Kidney glomerular epithelial cell (primary cell): ENCODE results near the gene GUCY2F.
A peak's percentile ranks its signal among the peaks of the same experiment; 100 is the strongest.

Source experiments
- DNase-seq: peaks from one replicate; lab custom pipeline; 2025; lab: John Stamatoyannopoulos, UW

GUCY2F gene

GRCh38 chrX:109481986-109482385 lies at the start of gene GUCY2F:
Gene GUCY2F (minus strand): TSS chrX:109482086. CDS start chrX:109475936, 6,150 bp downstream.
- DNase-seq, result no peak

GRCh38 chrX:109519001-109519400 lies 37.1 kb upstream of the GUCY2F start:
- DNase-seq, result no peak

GRCh38 chrX:109511113-109511512 lies 29.2 kb upstream of the GUCY2F start:
- no peak for DNase-seq

DNA sequence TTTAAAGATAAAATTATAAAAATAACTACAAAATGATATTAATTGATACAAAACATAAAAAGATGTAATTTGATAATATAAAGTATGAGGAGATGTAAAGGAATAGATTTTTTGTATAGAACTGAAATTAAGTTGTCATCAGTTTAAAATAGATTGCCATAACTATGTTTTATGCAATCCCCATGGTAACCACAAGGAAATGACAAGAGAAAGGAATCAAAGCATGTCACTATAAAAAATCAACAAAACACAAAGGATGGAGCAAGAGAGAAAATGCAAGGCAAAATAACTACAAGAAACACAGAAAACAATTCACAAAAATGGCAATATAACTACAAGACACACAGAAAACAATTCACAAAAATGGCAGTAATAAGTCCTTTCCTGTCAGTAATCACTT lies 27.0 kb upstream of the GUCY2F start:
- DNase-seq, result no peak

DNA sequence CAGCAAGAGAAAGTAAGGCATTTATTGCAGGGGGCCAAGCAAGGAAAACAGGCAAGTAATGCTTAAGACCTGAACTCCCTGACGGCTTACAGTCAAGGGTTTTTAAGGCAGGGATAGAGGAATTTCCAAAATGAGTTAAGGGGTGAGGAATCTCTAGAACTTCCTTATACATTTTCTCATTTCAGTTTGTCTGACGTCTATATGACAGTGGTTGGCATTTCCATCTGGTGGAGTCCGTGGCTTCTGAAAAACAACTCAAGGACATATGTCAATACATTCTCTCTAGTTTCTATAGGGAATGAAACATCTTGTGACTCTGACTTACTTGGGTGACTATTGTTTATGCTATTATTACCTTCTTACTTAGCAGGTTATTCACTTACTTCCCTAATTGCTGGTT lies 19.3 kb upstream of the GUCY2F start:
- DNase-seq, result no peak

DNA sequence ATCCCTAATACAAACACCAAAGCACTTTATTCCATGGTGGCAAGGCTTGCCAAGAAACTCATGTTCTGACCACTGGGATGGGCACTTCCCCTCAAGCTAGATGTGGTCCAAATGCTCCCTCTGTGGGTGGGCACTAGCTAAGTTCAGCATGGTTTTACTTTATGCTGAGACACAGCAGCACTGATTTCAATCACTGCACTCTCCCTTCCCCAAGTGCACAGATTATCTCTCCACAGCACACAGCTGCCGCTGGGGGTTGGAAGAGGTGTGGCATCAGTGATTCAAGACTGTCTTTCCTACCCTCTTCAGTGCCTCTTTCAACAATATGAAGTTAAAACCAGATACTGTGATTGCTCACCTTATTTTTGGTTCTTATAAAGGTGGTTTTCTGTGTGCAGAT lies 16.5 kb upstream of the GUCY2F start:
- DNase-seq, result no peak

GRCh38 chrX:109489174-109489573 lies 7.3 kb upstream of the GUCY2F start:
- DNase-seq, result no peak

DNA sequence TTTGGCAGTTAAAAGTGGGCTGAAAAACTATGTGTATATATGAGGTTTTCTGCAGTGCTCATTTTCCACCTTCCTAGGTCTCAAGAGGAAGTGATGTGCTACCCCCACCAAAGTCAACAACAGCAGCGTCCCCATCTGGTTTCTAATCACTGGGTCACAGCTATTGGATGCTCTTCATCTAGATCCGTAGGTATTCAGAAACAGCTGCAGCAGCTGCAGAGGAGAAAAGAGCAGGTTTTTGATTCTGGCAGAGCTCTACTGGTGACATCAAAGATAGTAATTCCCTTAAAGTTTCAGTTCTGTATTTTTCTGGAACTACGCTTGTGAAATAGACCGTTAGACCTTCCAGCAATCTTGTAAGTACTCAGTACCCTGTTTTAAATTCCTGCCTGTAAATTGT lies 5.8 kb upstream of the GUCY2F start:
- DNase-seq, result no peak

- peak; percentile 27 for DNase-seq
Measured at GRCh38 chrX:109485470-109486340, 3.8 kb upstream of the GUCY2F start.

DNA sequence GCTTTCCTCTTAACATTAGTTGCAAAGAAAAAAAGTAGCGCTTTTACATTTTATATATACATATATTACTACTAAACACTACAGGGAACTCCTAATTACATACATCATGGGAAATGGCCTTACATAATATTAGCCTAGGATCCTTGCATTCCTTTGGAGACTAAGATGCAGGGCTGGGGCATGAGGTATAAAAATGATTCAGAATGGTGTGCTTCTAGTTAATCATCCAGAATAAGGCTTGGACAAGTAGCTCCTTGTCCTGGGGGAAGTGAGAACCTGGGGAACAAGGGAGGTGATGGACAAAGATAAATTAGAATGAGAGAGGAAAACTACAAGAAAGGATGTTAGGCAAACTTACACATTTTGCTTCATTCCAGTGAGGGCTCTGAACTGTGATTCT lies 3.0 kb upstream of the GUCY2F start:
- DNase-seq, result no peak

DNA sequence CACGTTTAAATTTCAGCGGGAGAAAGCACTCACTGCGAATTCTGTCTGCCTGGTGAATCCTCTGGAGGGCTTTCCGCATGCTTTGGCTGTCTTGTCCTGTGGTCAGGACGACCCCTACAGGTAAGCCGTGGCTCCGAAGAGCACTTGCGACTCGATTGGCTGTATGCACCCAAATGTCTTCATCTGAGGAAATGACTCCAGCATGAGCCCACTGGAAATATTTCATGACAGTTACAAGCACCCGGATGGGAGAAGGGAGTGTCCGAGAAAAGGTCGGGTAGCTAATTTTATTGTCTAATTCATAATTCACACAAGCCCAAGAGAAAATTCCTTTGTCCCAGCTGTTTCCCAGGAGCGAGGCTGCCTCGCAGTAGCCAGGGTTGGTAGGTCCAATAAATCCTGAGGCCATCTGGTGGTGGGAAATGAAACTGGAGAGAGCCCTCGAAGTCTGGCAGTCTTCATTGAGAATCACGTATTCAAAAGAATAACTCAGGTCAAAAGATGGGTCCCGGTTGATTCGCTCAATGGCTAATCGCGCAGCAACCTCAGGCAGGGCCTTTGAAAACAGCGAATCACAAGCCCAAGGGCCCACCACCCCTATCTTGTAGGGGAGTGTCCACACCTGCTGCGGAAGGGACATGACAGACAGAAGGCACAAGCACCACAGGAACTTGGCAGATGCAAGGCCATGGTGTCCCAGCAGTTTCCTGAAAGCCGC lies 6.6 kb downstream of the GUCY2F start:
- peak; percentile 52 for DNase-seq

GRCh38 chrX:109472939-109473735 lies 8.7 kb downstream of the GUCY2F start:
- DNase-seq, result peak; percentile 53

GRCh38 chrX:109464231-109464630 lies 17.7 kb downstream of the GUCY2F start:
- no peak for DNase-seq

DNA sequence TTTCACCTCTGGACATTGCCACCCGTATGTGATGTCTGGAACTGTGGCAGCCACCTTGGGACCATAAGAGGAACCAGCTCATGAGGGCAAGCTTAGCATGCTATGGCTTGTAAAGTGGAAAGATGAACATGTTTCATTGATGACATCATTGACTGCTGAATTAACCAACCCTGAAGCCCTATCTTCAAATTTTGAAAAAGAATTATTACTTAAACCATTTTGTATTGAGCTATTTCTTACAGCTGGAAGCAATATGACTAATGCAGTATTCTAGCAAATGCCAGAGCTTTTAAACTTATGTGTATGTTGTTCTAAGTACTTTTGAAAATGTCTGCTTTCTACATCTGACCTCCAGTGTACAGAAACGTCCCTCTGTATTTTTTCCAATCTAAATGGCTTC lies 18.1 kb downstream of the GUCY2F start:
- DNase-seq, result no peak

- DNase-seq, result no peak
Measured at GRCh38 chrX:109448282-109448938, 33.5 kb downstream of the GUCY2F start.

DNA sequence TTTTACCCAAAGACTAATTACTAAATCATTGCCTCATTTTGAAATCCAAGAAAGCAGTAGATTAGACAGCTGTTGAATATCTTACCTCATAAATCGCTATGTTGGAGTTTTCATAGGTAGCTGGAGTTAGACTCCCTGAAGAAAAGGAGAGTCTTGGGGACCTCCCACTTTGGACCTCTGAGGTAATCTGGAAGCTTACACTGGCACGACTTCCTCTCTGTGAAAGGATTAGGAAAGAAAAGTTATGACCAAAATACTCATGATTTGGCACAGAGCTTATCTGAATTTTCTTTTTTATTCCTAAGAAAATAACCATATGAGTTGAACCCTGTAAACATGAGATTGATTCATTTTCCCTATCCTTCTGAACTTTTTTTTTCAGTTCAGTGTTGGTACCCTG lies 40.6 kb downstream of the GUCY2F start:
- DNase-seq, result no peak

- DNase-seq, result no peak
Measured at GRCh38 chrX:109440475-109440874, 41.4 kb downstream of the GUCY2F start.

DNA sequence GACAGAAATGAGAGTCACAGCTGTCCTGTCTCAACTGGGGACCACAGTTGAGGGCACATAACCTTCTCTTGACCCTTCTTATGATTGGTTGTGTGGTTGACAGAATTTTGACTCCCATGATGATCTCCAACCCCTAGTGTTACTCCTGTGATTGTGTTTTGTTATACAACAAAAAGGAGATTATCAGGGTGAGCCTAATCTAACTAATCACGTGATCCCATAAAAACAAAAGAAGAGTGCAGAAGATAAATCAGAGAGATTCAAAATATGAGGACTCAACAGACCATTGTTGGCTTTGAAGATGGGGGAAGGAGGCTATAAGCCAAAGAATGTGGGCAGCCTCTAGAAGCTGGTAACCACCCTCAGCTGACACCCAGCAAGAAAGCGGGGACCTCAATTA lies 72.7 kb downstream of the GUCY2F start:
- no peak for DNase-seq

DNA sequence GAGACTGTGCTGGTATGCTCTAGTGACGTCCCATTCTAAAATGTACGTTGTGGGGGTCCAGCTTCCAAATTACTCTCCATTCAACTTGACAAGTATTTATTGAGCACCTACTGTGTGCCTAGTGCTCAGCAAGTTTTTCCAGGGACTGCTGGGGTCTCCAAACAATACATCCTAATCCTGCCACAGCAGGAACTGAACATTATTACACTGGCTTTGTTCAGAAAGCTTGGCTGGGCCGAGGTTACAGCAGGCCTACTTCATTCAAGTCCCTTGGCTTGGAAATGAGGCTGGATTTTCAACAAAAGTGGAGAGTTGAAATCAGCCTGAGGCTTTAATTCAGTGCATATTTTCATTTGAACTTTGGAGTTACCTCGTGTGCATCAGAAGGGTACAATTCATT lies 78.0 kb downstream of the GUCY2F start:
- DNase-seq, result no peak

DNA sequence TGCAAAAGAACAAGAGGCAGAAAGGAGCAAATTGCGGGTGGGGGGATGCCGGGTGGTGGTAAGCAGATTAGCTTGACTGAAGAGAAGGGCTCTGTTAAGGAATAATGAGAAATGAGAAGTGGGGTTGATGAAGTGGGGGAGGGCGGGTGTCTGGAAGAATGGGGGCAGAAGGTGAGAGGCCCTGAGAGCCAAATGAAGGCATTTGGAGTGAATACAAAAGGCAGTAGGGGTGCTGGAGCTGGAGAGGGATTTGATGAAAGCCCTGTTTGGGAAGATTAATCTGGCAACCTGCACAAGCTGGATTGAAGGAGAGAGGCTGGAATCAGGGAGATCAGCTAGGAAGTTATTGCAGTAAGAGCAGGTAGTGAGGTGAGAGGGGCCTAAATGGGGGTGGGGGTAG lies 82.1 kb downstream of the GUCY2F start:
- no peak for DNase-seq

DNA sequence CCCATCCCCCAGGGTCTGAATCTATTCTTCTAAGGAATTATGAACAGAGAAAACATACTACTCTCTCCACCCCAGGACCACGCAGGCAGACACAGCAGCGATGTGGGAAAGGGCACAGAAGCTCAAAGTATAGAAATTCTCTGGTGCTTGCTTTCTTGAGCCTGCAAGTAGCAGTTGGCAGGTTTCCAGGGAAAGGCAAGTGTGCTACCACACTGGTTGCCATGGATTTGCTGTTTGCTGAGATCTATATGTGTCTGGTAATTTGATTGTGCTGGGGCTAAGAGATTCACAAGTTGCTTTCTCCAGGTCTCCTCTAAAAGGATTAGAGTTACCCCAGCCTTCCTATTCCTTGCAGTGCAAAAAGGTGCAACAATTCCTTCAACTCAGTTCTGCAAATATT lies 83.1 kb downstream of the GUCY2F start:
- no peak for DNase-seq

DNA sequence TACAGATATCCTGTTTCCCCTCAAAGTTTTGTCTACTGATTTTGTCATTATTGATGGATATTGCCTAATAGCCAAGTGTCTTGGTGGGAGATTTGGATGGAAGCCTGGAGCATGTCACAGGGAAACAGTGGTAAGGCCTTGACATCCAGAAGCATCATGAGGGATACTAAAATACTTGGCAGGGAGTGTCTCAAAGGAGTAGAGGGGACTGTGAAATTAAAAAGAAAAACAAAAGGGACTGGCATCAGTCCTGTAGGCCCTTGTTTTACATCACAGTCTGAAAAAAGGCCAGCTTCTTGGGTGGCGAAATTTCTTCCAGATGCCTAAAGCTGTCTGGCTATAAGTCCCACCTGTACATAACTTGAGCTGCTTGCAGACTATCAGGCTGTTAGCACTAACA lies 83.8 kb downstream of the GUCY2F start:
- DNase-seq, result no peak
